A549 (cell line): Measurements from ENCODE around the gene TUBB6.

Experiments used
- BCL3 ChIP-seq: fragments of >200 bp; sonication (Bioruptor Twin); formaldehyde crosslinking; IDR thresholded peaks from 3 replicates; pipeline ENCODE4 v1.6.1; 2016
- CHD4 ChIP-seq: fragments of 200-600 bp; sonication (generic); IDR thresholded peaks from 2 replicates; pipeline ENCODE4 v1.6.1; 2016; ENCODE audit warnings: antibody characterized with exemption, mild to moderate bottlenecking, borderline replicate concordance
- EHF ChIP-seq: fragments of 250-450 bp; sonication (Bioruptor Pico); IDR thresholded peaks from 2 replicates; pipeline ENCODE4 v1.5.0; 2020; ENCODE audit warnings: mild to moderate bottlenecking
- ELK1 ChIP-seq: fragments of 150-350 bp; IDR thresholded peaks from 2 replicates; pipeline ENCODE4 v1.6.1; 2014; ENCODE audit warnings: low read depth, mild to moderate bottlenecking, low read length
- EP300 ChIP-seq, 2 experiments: fragments of >200 bp; sonication (Bioruptor Twin); formaldehyde crosslinking; IDR thresholded peaks; 2 replicates in 1 of 2; 3 replicates in 1 of 2; pipeline ENCODE4 v1.6.1; 2016 to 2017
- FOXS1 ChIP-seq: fragments of 250-450 bp; sonication (Bioruptor Pico); IDR thresholded peaks from 2 replicates; pipeline ENCODE4 v1.5.0; 2020; ENCODE audit warnings: mild to moderate bottlenecking, moderate library complexity
- HDAC2 ChIP-seq: fragments of 200-600 bp; sonication (generic); IDR thresholded peaks from 2 replicates; pipeline ENCODE4 v1.6.1; 2016
- MAX ChIP-seq: IDR thresholded peaks from 2 replicates; pipeline ENCODE4 v1.6.1; 2012
- NR3C1 ChIP-seq: fragments of >200 bp; sonication (Bioruptor Twin); formaldehyde crosslinking; IDR thresholded peaks from 3 replicates; pipeline ENCODE4 v1.6.1; 2017
- PHF8 ChIP-seq: fragments of 200-600 bp; sonication (generic); IDR thresholded peaks from 2 replicates; pipeline ENCODE4 v1.6.1; 2016; ENCODE audit warnings: low read depth, mild to moderate bottlenecking, antibody characterized with exemption, moderate library complexity, borderline replicate concordance
- POLR2A ChIP-seq: IDR thresholded peaks from 2 replicates; pipeline ENCODE4 v1.6.1; 2012; ENCODE audit warnings: mild to moderate bottlenecking, low read length
- REST ChIP-seq: fragments of 200-600 bp; sonication (generic); IDR thresholded peaks from 2 replicates; pipeline ENCODE4 v1.6.1; 2016; ENCODE audit warnings: antibody characterized with exemption, mild to moderate bottlenecking, moderate library complexity
- TF ChIP-seq, protein P1 (sequence below): fragments of >200 bp; sonication (Bioruptor Twin); formaldehyde crosslinking; IDR thresholded peaks from 3 replicates; pipeline ENCODE4 v1.5.1; 2016

DNA sequence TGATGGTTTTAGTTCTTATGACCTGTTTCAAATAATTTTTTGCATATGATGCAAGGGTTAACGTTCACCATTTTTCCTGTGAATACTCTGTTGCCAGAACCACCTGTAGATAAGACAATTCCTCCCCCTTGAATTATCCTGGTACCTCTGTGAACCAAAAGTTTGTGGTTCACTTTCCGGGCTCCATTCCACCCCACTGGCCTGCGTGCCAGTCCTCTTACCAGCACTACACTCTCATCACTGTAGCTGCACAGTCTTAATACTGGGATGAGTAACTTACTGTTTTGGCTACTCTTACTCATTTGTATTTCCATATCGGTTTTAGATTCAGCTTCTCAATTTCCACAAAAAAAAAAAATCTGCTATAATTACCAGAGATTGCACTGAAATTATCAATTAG lies 34.6 kb downstream of the TUBB6 start:
- TF ChIP-seq ELK1, result no peak
- TF ChIP-seq PHF8, result no peak
- TF ChIP-seq BCL3, result no peak
- TF ChIP-seq EP300 (IDR thresholded peaks at IDR 0.05), result no peak
- no peak for TF ChIP-seq EHF (CRISPR knock-in tag)
- TF ChIP-seq HDAC2, result no peak
- TF ChIP-seq, protein P1, sequence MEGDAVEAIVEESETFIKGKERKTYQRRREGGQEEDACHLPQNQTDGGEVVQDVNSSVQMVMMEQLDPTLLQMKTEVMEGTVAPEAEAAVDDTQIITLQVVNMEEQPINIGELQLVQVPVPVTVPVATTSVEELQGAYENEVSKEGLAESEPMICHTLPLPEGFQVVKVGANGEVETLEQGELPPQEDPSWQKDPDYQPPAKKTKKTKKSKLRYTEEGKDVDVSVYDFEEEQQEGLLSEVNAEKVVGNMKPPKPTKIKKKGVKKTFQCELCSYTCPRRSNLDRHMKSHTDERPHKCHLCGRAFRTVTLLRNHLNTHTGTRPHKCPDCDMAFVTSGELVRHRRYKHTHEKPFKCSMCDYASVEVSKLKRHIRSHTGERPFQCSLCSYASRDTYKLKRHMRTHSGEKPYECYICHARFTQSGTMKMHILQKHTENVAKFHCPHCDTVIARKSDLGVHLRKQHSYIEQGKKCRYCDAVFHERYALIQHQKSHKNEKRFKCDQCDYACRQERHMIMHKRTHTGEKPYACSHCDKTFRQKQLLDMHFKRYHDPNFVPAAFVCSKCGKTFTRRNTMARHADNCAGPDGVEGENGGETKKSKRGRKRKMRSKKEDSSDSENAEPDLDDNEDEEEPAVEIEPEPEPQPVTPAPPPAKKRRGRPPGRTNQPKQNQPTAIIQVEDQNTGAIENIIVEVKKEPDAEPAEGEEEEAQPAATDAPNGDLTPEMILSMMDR, result no peak
- TF ChIP-seq CHD4, result no peak
- no peak for TF ChIP-seq NR3C1
- TF ChIP-seq MAX, result no peak
- TF ChIP-seq FOXS1 (CRISPR knock-in tag), result no peak
- TF ChIP-seq POLR2A, result no peak
- TF ChIP-seq REST, result no peak
